H1 (cell line): ENCODE data around the gene NEUROD4. TPM values are rescaled to one million over a fixed set of nuclear protein-coding genes. Genes with fewer than 3 reads are reported as not detected.

Experiments used
- CTCF ChIA-PET: fragments of 300-600 bp; sonication (Branson Sonifier 250); formaldehyde crosslinking; loops from one replicate; lab custom pipeline; 2021; ENCODE audit not compliant: partially characterized antibody; lab: Charles Lee
- POLR2A ChIA-PET: fragments of 300-600 bp; sonication (Branson Sonifier 250); formaldehyde crosslinking; loops from one replicate; lab custom pipeline; 2021; ENCODE audit warnings: inconsistent platforms; ENCODE audit not compliant: partially characterized antibody; lab: Charles Lee
- DNase-seq, 2 experiments: peaks; one replicate each; pipeline versions ENCODE4 v3.0.0 to v3.0.0-alpha.2; 2010 to 2022; ENCODE audit warnings: low spot score in 2 of 2, low read depth in 1 of 2, mixed read lengths in 1 of 2
- FAIRE-seq: peaks from 2 replicates; lab custom pipeline; 2011; peaks lifted over from hg19 to GRCh38; lab: Jason Lieb, UNC
- H2AFZ ChIP-seq: 2 replicates; pipeline ENCODE4 v1.8.1; 2012; ENCODE audit warnings: low read length, inconsistent platforms
- H2AK5ac ChIP-seq: 2 replicates; pipeline ENCODE4 v1.6.1; 2013; ENCODE audit warnings: low read depth, low read length
- H2BK120ac ChIP-seq: replicated peaks from 2 replicates; pipeline ENCODE3; 2013; ENCODE audit warnings: low read depth, low read length, inconsistent platforms
- H2BK12ac ChIP-seq: 2 replicates; pipeline ENCODE4 v1.6.1; 2013; ENCODE audit warnings: low read depth, low read length
- H2BK15ac ChIP-seq: 2 replicates; pipeline ENCODE4 v1.6.1; 2013; ENCODE audit warnings: low read length
- H2BK20ac ChIP-seq: 2 replicates; pipeline ENCODE4 v1.6.1; 2013; ENCODE audit warnings: low read length
- H2BK5ac ChIP-seq: 2 replicates; pipeline ENCODE4 v1.6.1; 2013; ENCODE audit warnings: low read depth, low read length
- H3K14ac ChIP-seq: 2 replicates; pipeline ENCODE4 v1.6.1; 2013; ENCODE audit warnings: inconsistent platforms; ENCODE audit not compliant: insufficient read length
- H3K18ac ChIP-seq: 2 replicates; pipeline ENCODE4 v1.6.1; 2013; ENCODE audit warnings: low read length; ENCODE audit errors: extremely low read depth
- H3K23ac ChIP-seq: 2 replicates; pipeline ENCODE4 v1.6.1; 2013; ENCODE audit warnings: inconsistent platforms; ENCODE audit not compliant: insufficient read length
- H3K23me2 ChIP-seq: 2 replicates; pipeline ENCODE4 v1.6.1; 2013; ENCODE audit warnings: low read depth, low read length
- H3K27ac ChIP-seq: 2 replicates; pipeline ENCODE4 v1.6.1; 2011; ENCODE audit warnings: low read depth, low read length, inconsistent platforms
- H3K27me3 ChIP-seq, 4 experiments: replicated peaks in 1 of 4; 1 replicate in 1 of 4; 2 replicates in 3 of 4; pipeline versions ENCODE4 v1.6.1 to v1.8.1; 2011 to 2013; ENCODE audit warnings: low read length in 3 of 4, mild to moderate bottlenecking in 3 of 4, inconsistent platforms in 2 of 4, mixed read lengths in 2 of 4, moderate library complexity in 1 of 4; ENCODE audit not compliant: control insufficient read depth in 3 of 4, insufficient read depth in 3 of 4; ENCODE audit errors: extremely low read depth in 1 of 4
- H3K36me3 ChIP-seq, 4 experiments: 2 replicates each; pipeline versions ENCODE4 v1.6.1 to v1.8.1; 2011 to 2013; ENCODE audit warnings: mild to moderate bottlenecking in 4 of 4, low read length in 3 of 4, moderate library complexity in 2 of 4, control low read depth in 1 of 4, inconsistent platforms in 1 of 4; ENCODE audit not compliant: insufficient read depth in 4 of 4, control insufficient read depth in 2 of 4
- H3K4ac ChIP-seq: replicated peaks from 2 replicates; pipeline ENCODE3; 2013; ENCODE audit warnings: low read length, low read depth, mixed read lengths, inconsistent platforms; ENCODE audit not compliant: insufficient read length
- H3K4me1 ChIP-seq, 4 experiments: replicated peaks in 1 of 4; 1 replicate in 1 of 4; 2 replicates in 3 of 4; pipeline versions ENCODE4 v1.6.1 to v1.8.1; 2011 to 2013; ENCODE audit warnings: low read length in 3 of 4, inconsistent platforms in 2 of 4, mixed read lengths in 1 of 4; ENCODE audit not compliant: insufficient read depth in 4 of 4, control insufficient read depth in 3 of 4
- H3K4me2 ChIP-seq, 2 experiments: 2 replicates each; pipeline versions ENCODE4 v1.6.1 to v1.8.1; 2011 to 2013; ENCODE audit warnings: low read depth in 2 of 2, low read length in 2 of 2, control low read depth in 1 of 2, inconsistent platforms in 1 of 2, mild to moderate bottlenecking in 1 of 2; ENCODE audit not compliant: insufficient read depth in 1 of 2
- H3K4me3 ChIP-seq, 4 experiments: fragments of 200-600, 300-600 bp in 1 of 4; sonication (generic), shearing (Covaris generic), sonication (Bioruptor Twin) in 1 of 4; 2 replicates each; pipeline versions ENCODE4 v1.5.1 to v1.8.1; 2011 to 2016; ENCODE audit warnings: low read length in 4 of 4, low read depth in 3 of 4, control low read depth in 2 of 4, inconsistent platforms in 2 of 4, mild to moderate bottlenecking in 2 of 4, mixed read lengths in 1 of 4, moderate library complexity in 1 of 4; ENCODE audit not compliant: insufficient read depth in 2 of 4; ENCODE audit errors: extremely low read depth in 1 of 4
- H3K56ac ChIP-seq: replicated peaks from 2 replicates; pipeline ENCODE3; 2013; ENCODE audit warnings: low read depth, mild to moderate bottlenecking, mixed read lengths, low read length, inconsistent platforms; ENCODE audit not compliant: insufficient read length
- H3K79me1 ChIP-seq: 2 replicates; pipeline ENCODE4 v1.6.1; 2013; ENCODE audit warnings: low read depth, low read length, control low read depth
- H3K79me2 ChIP-seq, 2 experiments: 2 replicates each; pipeline versions ENCODE4 v1.6.1 to v1.8.1; 2012 to 2013; ENCODE audit warnings: low read length in 2 of 2, mild to moderate bottlenecking in 2 of 2, inconsistent platforms in 1 of 2; ENCODE audit not compliant: insufficient read depth in 2 of 2, control insufficient read depth in 1 of 2
- H3K9ac ChIP-seq, 4 experiments: replicated peaks in 1 of 4; 1 replicate in 1 of 4; 2 replicates in 3 of 4; pipeline versions ENCODE4 v1.6.1 to v1.8.1; 2011 to 2013; ENCODE audit warnings: low read depth in 3 of 4, low read length in 3 of 4, control low read depth in 2 of 4, mild to moderate bottlenecking in 2 of 4, moderate library complexity in 2 of 4, inconsistent platforms in 1 of 4; ENCODE audit errors: extremely low read depth in 1 of 4
- H3K9me3 ChIP-seq, 2 experiments: 2 replicates each; pipeline versions ENCODE4 v1.6.1 to v1.8.1; 2012 to 2013; ENCODE audit warnings: mild to moderate bottlenecking in 2 of 2, moderate library complexity in 2 of 2, control low read depth in 1 of 2, inconsistent platforms in 1 of 2, low read depth in 1 of 2, low read length in 1 of 2, mixed read lengths in 1 of 2; ENCODE audit not compliant: insufficient read depth in 2 of 2
- H4K20me1 ChIP-seq, 2 experiments: replicated peaks in 1 of 2; 2 replicates each; pipeline versions ENCODE3 to v1.8.1; 2011 to 2013; ENCODE audit warnings: inconsistent platforms in 2 of 2, low read length in 2 of 2, mild to moderate bottlenecking in 1 of 2; ENCODE audit not compliant: insufficient read depth in 2 of 2, control insufficient read depth in 1 of 2
- H4K5ac ChIP-seq: 2 replicates; pipeline ENCODE4 v1.6.1; 2013; ENCODE audit warnings: low read length, low read depth, mixed read lengths, inconsistent platforms; ENCODE audit not compliant: insufficient read length
- H4K8ac ChIP-seq: 2 replicates; pipeline ENCODE4 v1.8.0; 2013; ENCODE audit warnings: mild to moderate bottlenecking, moderate library complexity, low read length, inconsistent platforms; ENCODE audit not compliant: insufficient read depth; ENCODE audit errors: extremely low read depth
- H4K91ac ChIP-seq: replicated peaks from 2 replicates; pipeline ENCODE3; 2013; ENCODE audit warnings: low read length, mixed read lengths, inconsistent platforms; ENCODE audit not compliant: insufficient read length
- CHD2 ChIP-seq: IDR thresholded peaks from 2 replicates; pipeline ENCODE4 v1.6.1; 2012; ENCODE audit warnings: low read length, improper control_type of control experiment
- GTF2F1 ChIP-seq: IDR thresholded peaks from 2 replicates; pipeline ENCODE4 v1.6.1; 2012; ENCODE audit warnings: low read depth, low read length, improper control_type of control experiment, borderline replicate concordance
- KDM4A ChIP-seq: IDR thresholded peaks from one replicate; pipeline ENCODE4 v1.7.1; 2012; ENCODE audit warnings: low read depth, mild to moderate bottlenecking, moderate library complexity, low read length, inconsistent platforms; ENCODE audit not compliant: severe bottlenecking
- MAFK ChIP-seq: IDR thresholded peaks from 2 replicates; pipeline ENCODE4 v1.6.1; 2012; ENCODE audit warnings: low read depth, mild to moderate bottlenecking, improper control_type of control experiment, low read length
- RBBP5 ChIP-seq: IDR thresholded peaks from 2 replicates; pipeline ENCODE4 v1.7.1; 2012; ENCODE audit warnings: low read depth, mild to moderate bottlenecking, inconsistent platforms, low read length, moderate library complexity, borderline replicate concordance
- SAP30 ChIP-seq: fragments of 300-600 bp; sonication (generic); IDR thresholded peaks from 2 replicates; pipeline ENCODE4 v1.7.1; 2012; ENCODE audit warnings: low read length, moderate library complexity, mild to moderate bottlenecking, inconsistent platforms; ENCODE audit not compliant: insufficient read depth, insufficient replicate concordance
- SP1 ChIP-seq: IDR thresholded peaks from 2 replicates; pipeline ENCODE4 v1.6.1; 2011; ENCODE audit warnings: low read depth, low read length
- SP2 ChIP-seq: IDR thresholded peaks from 2 replicates; pipeline ENCODE4 v1.6.1; 2012; ENCODE audit warnings: mild to moderate bottlenecking, low read length, inconsistent platforms
- SUZ12 ChIP-seq: fragments of 200-600 bp; sonication (generic); IDR thresholded peaks from 2 replicates; pipeline ENCODE4 v1.6.1; 2012; ENCODE audit warnings: mild to moderate bottlenecking, inconsistent platforms, low read length, moderate library complexity, mixed read lengths
- TAF1 ChIP-seq: IDR thresholded peaks from 2 replicates; pipeline ENCODE4 v1.6.1; 2011; ENCODE audit warnings: mild to moderate bottlenecking, low read depth, low read length
- WGBS, 2 experiments: shearing (Covaris generic) in 1 of 2; methylation state at CpG; one replicate each; pipeline versions ENCODE4 v1.1.6 to v1.1.7; 2013 to 2015; ENCODE audit warnings: low lambda C conversion rate in 2 of 2, mixed read lengths in 2 of 2, inconsistent platforms in 1 of 2, low coverage in 1 of 2, missing lambda C conversion rate in 1 of 2; ENCODE audit not compliant: insufficient replicate concordance in 2 of 2, insufficient coverage in 1 of 2, insufficient read length in 1 of 2; ENCODE audit errors: extremely low coverage in 1 of 2, missing lambda C conversion rate in 1 of 2; 5-methylcytosine and 5-hydroxymethylcytosine counted together
- polyA plus RNA-seq, 7 experiments: library from polyadenylated mRNA; depleted of rRNA in 3 of 7; stranded (reverse) in 5 of 7; unstranded in 2 of 7; fragments of >200 nt in 5 of 7; fragments of 200-250 nt in 2 of 7; gene quantifications; 1 replicate in 5 of 7; 2 replicates in 1 of 7; 4 replicates in 1 of 7; pipeline versions ENCODE4 v1.2.1 to v1.2.3, GENCODE V29; 2011 to 2013; ENCODE audit warnings: missing spikeins in 2 of 7, mixed read lengths in 2 of 7
- total RNA-seq: library from RNA; stranded (reverse); fragmentation: NEBNext Ultra II Directional; extraction: Animal tissue kit (Norgen Biotek cat#: 25700); gene quantifications from 2 replicates; pipeline ENCODE4 v1.2.1, GENCODE V29; 2021

The NEUROD4 gene
- total and polyA plus RNA-seq, 2 of the 8 experiments (the other 6 are each of a cell fraction or from before 2014, with no cell fraction given): not detected

- no peaks in the 10 kb centered on the region for H3K79me1 ChIP-seq
- H3K9me3 ChIP-seq: no peaks in the 10 kb centered on the region
- no peaks in the 10 kb centered on the region for H3K36me3 ChIP-seq
- no peak overlapping the region for H2AK5ac ChIP-seq
- H3K23ac ChIP-seq: no peak overlapping the region
- no peak overlapping the region for H3K18ac ChIP-seq
- H4K5ac ChIP-seq: no peak overlapping the region
- H3K23me2 ChIP-seq: no peaks in the 10 kb centered on the region; the same call in 1 of the 2 replicates
- ChIA-PET CTCF (interaction anchor here (1.9 to 6.6 kb wide), 2 partner anchors 16 to 19 kb away, joined by 6 to 39 read pairs; no protein-coding TSS in a partner anchor), POLR2A (no interaction called here)
- no peak overlapping the region for H3K27ac ChIP-seq
- H3K56ac ChIP-seq: no peak overlapping the region
- H2BK15ac ChIP-seq: no peak overlapping the region
- no peak overlapping the region for H2BK120ac ChIP-seq
- no peak overlapping the region for H4K91ac ChIP-seq
- H3K4ac ChIP-seq: no peak overlapping the region
- FAIRE-seq: no peak
- H4K8ac ChIP-seq: no peak overlapping the region
- H3K4me3 ChIP-seq: no peak overlapping the region
- H3K4me1 ChIP-seq: peaks cover 0 to 4% (median 1%) of the 10 kb centered on the region in 4 experiments; a peak in 1 of 7 replicates
- no peak overlapping the region; the same call in 1 of the 2 replicates for H2AFZ ChIP-seq
- no peak overlapping the region for H3K4me2 ChIP-seq
- no peak overlapping the region for H2BK20ac ChIP-seq
- no peak overlapping the region for H3K14ac ChIP-seq
- no peaks in the 10 kb centered on the region for H3K27me3 ChIP-seq
- DNase-seq: no peak
- no peak for TF ChIP-seq SP1
- no peak for TF ChIP-seq KDM4A
- no peak for TF ChIP-seq TAF1
- TF ChIP-seq CHD2: no peak
- TF ChIP-seq SP2: no peak
- no peak for TF ChIP-seq SUZ12
- no peak for TF ChIP-seq RBBP5
- TF ChIP-seq SAP30: no peak
- TF ChIP-seq MAFK: no peak
- no peak for TF ChIP-seq GTF2F1
- TF ChIP-seq, all 59 proteins: peak for 0
- Histone ChIP-seq H2BK5ac (no peak overlapping the region), H2BK12ac (no peak overlapping the region), H3K9ac (no peak overlapping the region), H4K20me1 (no peaks in the 10 kb centered on the region), H3K79me2 (no peaks in the 10 kb centered on the region)
- 82% methylated on average over 3 of the region's 3 CpGs; no CpG with 5 or more reads in 1 of the 2 experiments for WGBS, 2 experiments
Observed at GRCh38 chr12:54977155-54977554, 42.6 kb upstream of the NEUROD4 start.
